Suppressor macrophage treated with lipopolysaccharide for 4 hours (primary cell): ENCODE measurements around the gene CD40.
"Not testable (repeated sequence)": the region's sequence is repeated elsewhere in the genome, so short reads cannot be mapped to it uniquely, and the experiment has no call there.

Experiments
- DNase-seq: peaks from one replicate; pipeline ENCODE4 v3.0.0-alpha.2; 2020

Gene CD40

DNA sequence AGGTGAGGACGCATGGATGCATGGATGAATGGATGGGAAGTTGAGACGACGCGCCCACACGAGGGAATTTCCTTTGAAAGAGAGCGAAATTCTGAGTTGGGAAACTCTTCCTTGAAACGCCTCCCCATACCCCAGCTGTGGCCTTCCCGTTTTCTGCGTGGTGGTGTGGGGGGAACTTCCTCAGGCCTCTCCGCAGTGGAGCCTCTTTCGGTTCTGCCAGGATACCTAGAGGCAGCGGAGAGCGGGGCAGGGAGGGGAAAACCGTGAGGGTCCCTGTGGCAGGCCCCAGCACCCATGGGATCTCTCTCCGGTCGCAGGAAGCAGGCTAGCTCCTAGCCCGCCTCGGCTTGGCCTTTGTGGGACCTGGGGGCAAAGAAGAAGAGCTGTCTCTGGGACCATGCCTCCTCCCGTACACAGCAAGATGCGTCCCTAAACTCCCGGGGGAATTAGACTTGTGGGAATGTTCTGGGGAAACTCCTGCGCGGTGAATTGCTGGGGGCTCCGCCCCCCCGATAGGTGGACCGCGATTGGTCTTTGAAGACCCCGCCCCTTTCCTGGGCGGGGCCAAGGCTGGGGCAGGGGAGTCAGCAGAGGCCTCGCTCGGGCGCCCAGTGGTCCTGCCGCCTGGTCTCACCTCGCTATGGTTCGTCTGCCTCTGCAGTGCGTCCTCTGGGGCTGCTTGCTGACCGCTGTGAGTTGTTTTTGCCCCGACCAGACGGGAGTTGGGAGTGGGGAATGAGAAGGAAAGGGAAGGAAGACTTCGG is at the start of gene CD40:
Gene CD40 (plus strand): TSS at position 611 of the 764 bp plus-strand sequence. CDS start 30 bp downstream, at position 641.
- DNase-seq: peak; percentile 97

DNA sequence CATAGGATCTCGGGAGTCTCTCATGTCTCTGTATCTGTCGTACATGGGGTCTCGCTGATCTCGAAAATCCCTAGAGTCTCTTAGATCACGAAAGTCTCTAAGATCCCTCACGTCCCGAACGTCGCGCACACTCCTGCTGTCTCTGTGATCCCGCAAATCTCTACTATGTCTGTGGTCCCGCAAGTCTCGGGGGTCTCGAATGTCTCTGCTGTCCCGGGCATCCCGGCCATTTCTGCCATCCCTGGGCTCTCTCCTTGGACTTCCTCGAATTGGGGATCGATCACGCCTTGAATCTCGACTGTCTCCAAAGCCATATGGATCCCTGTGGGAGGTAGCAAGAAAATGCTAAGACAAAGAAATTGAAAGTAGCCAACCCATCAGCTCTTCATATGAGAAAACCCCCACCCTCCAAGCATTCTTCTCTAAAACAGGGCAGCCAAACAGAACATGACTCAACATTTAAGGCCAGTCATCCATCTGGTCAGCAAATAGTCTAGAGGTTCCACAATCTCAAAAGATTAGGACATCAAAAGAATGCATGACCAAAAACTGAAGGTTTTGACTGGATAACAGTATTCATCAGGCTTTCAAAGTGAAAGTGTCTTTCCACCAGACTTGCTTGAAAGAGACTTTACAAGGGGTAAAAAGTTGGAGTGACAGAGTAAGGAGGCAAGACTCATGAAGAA is 47.8 kb upstream of the CD40 start:
- DNase-seq: peak; percentile 87

DNA sequence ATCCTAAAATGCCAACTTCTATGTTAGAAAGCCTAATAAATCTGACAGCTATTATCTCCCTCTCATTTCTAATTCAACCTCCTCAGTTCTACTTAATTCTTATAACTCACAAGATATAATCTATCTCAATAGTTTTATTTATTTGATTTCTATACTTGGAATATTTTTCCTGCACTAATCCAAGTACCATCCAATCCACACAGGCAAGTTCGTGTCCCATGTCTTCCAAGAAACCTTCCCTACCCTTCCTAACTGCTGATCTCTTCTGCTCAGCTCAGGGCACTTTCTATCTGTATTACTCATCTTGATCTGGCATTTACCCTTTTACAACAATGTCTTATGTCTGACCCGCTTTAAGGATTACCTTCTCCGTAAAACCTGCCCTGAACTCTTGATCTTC is 46.5 kb upstream of the CD40 start:
- no peak for DNase-seq

DNA sequence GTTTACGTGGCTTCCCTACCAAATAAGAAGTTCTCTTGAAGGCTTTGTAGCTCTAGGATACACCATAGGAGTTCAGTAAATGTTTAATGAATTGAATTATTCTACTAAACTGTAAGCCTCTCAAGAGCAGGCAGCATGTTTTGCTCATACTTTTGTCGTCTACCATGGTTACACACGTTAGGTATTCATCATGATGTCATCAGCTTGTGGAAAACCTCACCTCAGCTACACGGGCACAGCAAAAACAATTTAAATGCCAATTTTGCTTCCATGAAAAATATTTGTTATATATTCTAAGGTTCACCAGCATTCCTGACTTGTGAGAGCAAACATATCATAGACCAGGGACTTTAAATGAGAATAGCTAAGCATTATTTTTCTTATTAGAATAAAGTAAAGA is 45.1 kb upstream of the CD40 start:
- no peak for DNase-seq

DNA sequence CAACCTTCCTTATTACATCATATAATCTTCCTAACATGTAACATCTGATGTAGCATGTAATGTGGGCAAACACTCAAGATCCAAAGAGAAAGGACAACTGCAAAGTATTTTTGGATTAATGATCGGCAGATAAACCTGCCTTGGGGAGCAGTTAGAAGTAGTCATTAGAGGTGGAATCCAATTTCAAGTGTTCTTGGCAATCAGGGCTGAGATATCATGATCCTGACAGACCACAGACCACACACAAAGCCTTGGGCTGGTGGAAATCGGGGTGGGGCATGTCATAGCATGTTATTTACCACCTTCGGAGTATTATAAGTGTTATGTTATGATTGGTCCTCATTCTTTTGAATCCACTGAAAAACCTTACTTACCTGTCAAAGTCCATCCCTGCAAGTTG is 44.7 kb upstream of the CD40 start:
- no peak for DNase-seq

DNA sequence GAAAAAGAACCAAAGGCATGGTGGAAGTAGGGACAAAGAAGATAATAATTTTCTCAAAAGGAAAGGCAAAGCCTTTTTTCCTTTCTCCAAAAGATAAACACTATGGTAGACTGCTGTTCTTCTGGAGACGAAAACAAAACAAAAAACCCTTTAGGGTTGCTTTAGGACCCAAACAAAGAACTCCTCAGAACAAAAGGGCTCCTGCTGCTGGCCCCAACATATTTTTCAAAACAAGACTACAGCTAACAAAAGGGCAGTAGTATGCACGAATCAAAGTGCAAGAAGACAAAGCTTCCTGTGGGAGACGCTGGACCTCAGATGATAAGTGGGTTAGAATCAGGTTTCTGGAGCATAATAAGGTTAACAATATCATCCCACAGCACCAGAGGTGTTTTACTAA is 44.1 kb upstream of the CD40 start:
- DNase-seq: no peak

DNA sequence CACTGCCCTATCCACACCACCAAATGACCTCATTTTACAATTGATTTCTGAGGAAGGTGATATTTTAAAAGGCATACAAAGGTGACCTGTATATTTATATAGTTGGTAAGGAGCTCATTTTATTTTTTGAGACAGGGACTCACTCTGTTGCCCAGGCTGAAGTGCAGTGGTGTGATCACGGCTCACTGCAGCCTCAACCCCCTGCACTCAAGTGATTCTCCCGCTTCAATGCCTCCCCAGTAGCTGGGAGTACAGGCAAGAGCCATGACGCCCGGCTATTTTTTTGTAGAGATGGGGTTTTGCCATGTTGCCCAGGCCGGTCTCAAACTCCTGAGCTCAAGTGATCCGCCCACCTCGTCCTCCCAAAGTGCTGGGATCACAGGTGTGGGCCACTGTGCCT is 41.3 kb upstream of the CD40 start:
- DNase-seq: no peak

DNA sequence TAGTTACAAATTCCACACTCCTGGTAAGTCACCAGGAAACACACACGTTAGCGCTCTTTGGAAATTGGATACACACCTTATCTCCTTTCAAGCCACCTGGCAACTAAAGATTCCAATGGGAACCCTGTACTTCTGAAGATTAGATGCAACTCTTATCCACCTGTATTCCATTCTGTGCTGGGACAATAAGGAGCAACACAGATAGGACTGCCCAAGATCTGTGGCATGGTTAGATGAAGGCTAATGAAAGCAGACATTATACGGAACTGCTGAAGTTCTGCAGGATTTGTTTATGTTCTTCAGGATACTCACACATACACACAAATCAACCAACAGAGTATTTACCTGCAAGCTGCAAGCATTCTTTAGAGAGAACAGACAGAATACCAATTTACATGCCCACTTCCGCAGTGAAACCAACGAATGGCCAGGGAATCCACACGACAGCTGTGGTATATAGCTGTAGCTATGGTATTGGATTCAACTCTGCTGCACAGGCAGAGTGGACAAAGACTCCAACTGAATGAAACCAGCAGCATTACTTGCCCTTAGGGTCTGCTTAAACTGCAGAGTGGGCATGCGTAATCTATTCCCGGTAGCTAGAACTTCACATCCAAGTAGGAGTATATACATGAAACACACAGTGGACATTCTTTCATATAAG is 40.3 kb upstream of the CD40 start:
- DNase-seq: no peak

DNA sequence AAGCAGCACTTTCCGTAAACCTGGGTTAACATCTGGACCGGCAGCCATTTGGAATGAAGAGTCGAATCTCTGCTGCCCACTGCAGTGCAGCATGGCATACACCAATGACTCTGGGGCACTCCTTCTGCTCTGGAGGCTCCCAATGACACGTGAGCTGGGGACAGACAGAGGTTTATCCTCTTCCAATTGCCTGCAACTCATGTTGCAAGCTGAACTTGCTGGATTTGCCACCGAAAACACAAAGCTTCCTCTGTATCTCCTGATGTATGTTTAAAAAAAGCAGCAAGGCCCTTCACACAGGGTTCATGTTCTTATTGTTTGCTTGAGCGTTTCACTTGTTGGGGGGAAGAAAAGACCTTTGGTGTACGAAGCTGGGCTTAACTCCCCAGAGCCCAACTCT is 39.2 kb upstream of the CD40 start:
- no peak for DNase-seq

DNA sequence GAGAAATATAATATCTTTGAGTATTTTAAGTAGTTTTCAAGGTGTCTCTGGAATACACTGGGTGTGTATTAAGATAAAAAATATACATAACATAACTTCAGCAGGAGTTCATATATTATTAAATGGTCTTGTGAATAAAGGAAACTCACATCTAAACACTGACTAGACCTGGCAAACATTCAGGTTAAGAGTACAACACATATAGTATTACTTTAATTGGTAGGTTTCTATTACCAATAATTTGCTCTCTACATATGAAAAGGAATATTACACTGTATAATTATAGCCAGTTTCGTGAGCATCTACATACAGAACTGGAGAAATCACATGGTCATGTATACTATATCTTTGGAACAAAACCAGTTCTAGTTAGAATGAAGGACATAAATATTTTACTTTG is 37.0 kb upstream of the CD40 start:
- no peak for DNase-seq

DNA sequence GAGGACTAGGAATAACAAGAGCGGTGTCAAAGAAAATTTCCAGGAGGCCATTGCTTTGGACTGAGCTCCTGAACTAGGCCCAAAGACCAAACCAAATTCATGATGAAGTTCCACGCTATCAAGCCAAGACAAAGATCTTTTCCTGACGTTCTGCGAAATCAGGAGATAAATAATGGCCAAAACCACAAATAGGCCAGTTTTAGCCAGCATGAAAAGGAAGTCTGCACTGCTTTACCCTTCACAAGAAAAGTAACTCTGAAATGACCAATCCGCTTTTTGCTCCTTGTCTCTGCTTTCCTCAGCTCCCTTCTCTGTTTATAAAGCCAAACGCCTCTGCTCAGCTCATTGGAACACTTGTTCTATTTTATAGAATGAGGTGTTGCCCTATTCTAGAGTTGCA is 35.0 kb upstream of the CD40 start:
- no peak for DNase-seq

DNA sequence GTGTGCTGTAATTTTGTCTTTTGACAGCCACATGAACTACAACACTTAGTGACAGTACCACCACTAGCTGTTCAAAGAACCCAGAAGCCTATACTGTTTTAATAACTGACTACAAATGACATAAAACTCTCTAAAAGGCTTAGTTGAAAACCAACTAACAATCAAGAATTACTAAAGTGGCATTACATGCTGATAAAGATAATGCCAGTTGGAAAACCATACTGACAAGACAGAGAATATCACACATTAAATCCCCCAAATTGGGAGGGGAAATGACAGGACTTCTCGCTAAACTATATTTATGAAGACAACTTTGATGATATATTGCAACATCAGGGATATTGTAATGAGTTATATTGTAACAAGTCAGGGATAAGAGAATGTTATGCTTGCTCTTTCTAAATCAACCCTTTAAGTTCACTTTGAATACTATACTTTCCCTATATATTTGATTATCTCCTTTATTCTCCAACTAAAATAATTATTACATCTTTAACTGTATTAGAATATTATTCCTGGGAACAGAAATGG is 34.5 kb upstream of the CD40 start:
- no peak for DNase-seq

DNA sequence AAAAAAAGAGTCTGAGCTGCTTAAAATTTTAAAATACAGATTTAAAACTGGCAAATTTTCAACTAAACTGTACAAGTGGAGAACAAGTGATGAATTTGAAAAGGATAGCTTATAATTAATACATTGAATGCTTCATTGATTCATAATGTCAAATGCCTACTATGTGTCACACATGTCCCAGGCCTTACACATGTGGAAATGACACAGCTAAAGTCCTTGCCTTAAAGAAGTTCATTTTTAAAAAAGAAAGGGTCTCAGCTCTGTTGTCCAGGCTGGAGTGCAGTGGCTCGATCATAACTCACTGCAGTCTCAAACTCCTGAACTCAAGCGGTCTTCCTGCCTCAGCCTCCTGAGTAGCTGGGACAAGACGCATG is 33.3 kb upstream of the CD40 start:
- no peak for DNase-seq

DNA sequence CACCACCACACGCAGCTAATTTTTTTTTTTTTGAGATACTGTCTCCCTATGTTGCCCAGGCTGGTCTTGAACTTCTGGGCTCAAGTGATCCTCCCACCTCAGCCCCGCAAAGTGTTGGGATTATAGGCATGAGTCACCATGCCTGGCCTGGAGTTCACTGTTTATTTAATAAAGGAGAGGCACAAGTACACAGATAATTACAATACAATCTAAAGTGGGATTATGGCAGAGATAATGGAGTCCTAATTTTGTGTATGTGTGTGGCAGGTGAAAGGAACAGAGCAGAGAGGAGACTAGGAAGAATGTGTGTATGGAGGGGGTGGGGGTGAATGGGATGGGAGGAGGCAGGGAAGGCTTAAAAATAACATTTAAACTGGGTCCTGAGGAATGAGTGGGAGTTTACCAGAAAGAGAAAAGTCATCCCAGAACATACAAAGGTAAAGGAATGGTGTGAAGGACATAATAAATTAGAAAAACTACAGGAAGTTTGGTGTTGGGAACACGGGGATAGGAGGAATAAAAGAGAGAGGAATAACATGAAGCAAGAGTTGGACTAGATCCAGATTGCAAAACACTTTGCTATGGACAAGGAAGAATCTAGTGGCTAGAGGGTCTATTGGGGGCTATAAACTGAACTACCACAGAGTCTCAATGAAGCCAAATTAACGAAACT is 32.8 kb upstream of the CD40 start:
- no peak for DNase-seq

DNA sequence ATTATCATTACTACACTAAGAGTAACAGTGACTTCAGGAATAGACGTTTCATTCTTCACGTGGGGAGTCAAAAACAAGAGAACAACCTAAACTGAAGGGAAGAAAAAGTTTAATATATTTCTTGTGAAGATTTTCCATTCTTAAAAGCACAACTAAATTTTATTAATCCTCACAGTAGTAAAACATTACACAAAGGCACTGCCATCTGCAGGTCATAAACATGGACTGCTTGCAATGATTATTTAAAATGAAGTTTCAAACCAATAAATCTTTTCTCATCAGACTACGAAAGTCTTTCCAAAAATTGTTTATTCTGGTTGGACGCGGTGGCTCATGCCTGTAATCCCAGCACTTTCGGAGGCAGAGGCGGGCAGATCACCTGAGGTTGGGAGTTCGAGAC is 31.0 kb upstream of the CD40 start:
- DNase-seq: peak; percentile 31

DNA sequence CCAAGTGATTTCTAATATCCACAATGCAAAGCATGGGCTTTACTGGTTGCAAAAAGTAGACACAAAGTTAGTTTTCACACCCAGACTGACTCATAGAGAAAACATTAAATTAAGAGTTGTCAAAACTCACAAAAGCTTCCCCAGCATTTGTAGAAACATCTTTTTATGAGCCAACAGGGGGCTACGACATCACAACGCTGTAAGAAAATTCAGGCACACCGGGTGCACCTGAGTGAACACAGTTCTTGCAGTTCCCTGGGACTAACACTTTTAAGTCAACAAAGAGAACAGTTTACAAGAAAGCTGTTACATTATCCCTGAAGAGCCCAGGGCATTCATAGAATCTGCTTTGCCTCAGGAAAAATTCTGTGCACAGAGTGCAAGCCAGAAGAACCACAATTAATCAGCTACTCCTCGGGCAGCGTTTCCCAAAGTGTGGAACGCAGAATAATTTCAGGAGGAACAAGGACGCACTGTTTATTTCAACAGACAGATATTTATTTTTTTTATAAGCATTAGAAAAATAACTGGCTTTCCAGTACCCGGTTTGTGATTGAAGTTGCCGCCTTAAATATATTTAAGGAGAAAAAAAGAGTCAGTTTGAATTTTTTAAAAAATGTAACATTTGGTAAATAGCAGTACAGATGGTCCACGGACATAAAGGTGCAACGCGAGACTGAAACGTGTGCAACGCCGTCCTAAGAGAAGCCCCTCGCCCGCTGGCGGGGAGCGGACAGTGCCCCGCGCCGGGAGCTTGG is 29.5 kb upstream of the CD40 start:
- no peak for DNase-seq

DNA sequence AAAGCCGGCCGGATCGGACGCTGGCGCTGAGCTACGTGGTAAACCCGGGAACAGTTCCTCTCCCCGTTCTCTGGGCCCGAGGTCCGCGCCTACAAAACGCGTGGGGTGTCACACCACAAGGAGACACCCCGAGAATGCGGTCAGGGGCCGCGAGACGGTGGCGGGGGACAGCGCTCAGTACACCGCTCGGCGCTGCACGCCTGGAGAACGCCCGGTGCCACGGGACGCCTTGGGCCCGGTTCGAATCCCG is 29.0 kb upstream of the CD40 start:
- DNase-seq: peak; percentile 56

DNA sequence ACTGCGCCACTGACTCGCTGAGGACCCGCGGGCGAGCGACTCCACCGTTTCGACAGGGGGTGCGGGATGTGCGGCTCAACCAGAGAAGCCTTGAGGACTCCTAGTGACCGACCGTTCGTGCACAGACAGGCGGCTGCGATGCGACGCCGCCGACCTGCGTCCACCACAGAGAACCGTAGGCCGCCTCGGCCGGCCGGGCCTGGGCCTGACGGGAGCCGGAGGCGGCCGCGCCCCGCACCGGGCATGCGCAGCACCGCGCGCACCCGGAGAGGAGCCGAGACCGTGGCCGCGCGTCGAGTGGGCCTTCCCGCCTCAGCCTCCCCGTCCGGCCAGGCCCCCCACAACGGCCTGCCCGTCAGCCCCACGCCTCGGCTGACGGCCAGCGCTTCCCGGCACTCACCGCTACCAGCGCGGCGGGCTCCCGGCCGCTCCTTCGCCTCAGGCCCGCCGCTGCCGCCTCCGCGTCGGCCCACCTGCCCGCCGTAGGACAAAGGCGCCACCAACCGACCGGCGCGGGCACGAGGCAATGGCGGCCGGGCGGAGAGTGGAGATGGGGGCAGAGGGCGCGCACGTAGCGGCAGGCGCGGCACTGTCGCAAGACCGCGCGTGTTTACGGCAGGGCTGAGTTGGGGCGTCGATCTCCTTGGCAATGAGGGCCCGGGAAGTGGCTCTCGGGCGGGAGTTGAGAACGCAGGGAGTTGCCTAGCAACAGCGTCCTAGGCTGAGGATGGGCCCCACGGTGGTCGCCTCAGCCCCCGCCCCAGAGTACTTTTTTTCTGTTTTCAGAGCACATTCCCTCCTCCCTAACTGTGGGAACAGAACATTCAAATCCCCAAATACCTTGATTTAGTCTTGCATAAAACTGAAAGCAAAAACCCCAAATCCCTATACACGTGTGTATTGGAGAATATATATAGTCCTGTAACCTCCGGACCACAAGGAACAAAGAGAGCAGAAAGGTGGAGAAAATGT is 28.4 kb upstream of the CD40 start, which contains the start of gene NCOA5:
Gene NCOA5 (minus strand): TSS at position 546 of the 972 bp plus-strand sequence. CDS start 10,538 bp downstream, outside the sequence.
- DNase-seq: peak; percentile 97

DNA sequence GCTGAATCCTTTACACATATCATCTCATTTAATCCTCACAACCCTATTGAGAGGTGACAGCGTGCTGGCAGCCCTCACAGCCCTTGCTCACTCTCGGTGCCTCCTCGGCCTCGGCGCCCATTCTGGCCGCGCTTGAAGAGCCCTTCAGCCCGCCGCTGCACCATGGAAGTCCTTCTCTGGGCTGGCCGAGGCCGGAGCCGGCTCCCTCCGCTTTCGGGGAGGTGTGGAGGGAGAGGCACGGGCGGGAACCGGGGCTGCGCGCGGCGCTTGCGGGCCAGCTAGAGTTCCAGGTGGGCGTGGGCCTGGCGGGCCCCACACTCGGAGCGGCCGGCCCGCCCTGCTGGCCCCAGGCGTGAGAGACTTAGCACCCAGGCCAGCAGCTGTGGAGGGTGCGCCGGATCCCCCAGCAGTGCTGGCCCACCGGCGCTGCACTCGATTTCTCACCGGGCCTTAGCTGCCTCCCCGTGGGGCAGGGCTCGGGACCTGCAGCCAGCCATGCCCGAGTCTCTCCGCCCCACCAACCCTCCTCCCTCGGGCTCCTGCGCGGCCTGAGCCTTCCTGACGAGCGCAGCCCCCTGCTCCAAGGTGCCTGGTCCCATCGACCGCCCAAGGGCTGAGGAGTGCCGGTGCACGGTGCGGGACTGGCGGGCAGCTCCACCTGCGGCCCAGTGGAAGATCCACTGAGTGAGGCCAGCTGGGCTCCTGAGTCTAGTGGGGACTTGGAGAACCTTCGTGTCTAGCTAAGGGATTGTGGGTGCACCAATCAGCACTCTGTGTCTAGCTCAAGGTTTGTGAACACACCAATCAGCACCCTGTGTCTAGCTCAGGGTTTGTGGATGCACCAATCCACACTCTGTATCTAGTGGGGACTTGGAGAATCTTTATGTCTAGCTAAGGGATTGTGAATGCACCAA is 26.2 kb upstream of the CD40 start:
- DNase-seq: not testable (repeated sequence)

DNA sequence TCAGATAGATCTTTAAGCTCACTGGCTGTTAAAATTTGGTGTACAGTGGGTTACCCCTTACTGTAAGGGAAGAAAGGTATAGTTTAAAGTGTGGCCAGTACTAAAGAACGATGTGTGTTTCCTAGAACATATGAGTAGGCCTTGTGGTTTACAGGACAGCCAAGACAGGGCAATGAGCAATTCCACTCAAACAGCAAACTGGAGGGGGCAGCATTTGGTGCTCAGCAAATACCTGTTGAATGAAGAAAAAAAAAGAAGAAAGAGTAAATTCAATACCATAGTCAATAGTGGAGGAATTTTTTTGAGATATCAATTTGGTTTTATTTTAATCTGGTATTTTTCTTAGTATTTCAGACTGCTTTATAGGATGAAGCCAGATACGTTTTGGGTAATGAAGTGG is 24.6 kb upstream of the CD40 start:
- no peak for DNase-seq
